Upper lobe of left lung (tissue), 4 donors: ENCODE results near the gene ULK1.

Experiments
- POLR2A ChIP-seq, 4 donors: fragments of 450-650 bp; IDR thresholded peaks; one replicate each; pipeline ENCODE4 v1.5.1; 2016 to 2017; ENCODE audit warnings: antibody characterized with exemption in 4 of 4, mild to moderate bottlenecking in 2 of 4
- TF ChIP-seq, protein P1 (sequence below), 6 experiments: fragments of 450-650 bp in 4 of 6; fragments of 200-600 bp in 2 of 6; sonication (generic) in 2 of 6; IDR thresholded peaks; one replicate each; pipeline ENCODE4 v1.5.1; 2016 to 2019; ENCODE audit warnings: antibody characterized with exemption in 6 of 6

- TF ChIP-seq, protein P1, sequence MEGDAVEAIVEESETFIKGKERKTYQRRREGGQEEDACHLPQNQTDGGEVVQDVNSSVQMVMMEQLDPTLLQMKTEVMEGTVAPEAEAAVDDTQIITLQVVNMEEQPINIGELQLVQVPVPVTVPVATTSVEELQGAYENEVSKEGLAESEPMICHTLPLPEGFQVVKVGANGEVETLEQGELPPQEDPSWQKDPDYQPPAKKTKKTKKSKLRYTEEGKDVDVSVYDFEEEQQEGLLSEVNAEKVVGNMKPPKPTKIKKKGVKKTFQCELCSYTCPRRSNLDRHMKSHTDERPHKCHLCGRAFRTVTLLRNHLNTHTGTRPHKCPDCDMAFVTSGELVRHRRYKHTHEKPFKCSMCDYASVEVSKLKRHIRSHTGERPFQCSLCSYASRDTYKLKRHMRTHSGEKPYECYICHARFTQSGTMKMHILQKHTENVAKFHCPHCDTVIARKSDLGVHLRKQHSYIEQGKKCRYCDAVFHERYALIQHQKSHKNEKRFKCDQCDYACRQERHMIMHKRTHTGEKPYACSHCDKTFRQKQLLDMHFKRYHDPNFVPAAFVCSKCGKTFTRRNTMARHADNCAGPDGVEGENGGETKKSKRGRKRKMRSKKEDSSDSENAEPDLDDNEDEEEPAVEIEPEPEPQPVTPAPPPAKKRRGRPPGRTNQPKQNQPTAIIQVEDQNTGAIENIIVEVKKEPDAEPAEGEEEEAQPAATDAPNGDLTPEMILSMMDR (IDR thresholded peaks at IDR 0.05): no peak
- TF ChIP-seq POLR2A (IDR thresholded peaks at IDR 0.05): no peak
Measured at GRCh38 chr12:131917711-131918306, 23.4 kb downstream of the ULK1 start.
